ENCODE results near the gene ODF4. TPM values are rescaled to one million over a fixed set of nuclear protein-coding genes. Genes with fewer than 3 reads are reported as not detected.

The ODF4 gene
- total and polyA plus RNA-seq, 7 donors, result not detected

- peaks cover 0 to 7% of the 10 kb centered on the region in 2 donors for H3K36me3 ChIP-seq (ENCODE audit: insufficient read depth in 1 of 2, low read depth in 1 of 2)
- 89 to 94% (median 89%) methylated on average over 3 of the region's 3 CpGs for WGBS, 3 donors
- H3K9me3 ChIP-seq, result no peaks in the 10 kb centered on the region
- intact Hi-C loops (cut with DNase I), result no loop called here
- DNase-seq (no peak), ATAC-seq (no peak)
- TF ChIP-seq, protein P1, sequence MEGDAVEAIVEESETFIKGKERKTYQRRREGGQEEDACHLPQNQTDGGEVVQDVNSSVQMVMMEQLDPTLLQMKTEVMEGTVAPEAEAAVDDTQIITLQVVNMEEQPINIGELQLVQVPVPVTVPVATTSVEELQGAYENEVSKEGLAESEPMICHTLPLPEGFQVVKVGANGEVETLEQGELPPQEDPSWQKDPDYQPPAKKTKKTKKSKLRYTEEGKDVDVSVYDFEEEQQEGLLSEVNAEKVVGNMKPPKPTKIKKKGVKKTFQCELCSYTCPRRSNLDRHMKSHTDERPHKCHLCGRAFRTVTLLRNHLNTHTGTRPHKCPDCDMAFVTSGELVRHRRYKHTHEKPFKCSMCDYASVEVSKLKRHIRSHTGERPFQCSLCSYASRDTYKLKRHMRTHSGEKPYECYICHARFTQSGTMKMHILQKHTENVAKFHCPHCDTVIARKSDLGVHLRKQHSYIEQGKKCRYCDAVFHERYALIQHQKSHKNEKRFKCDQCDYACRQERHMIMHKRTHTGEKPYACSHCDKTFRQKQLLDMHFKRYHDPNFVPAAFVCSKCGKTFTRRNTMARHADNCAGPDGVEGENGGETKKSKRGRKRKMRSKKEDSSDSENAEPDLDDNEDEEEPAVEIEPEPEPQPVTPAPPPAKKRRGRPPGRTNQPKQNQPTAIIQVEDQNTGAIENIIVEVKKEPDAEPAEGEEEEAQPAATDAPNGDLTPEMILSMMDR (IDR thresholded peaks at IDR 0.05), result no peak
- no peak overlapping the region for H3K4me3 ChIP-seq
- H3K27ac ChIP-seq, result no peak overlapping the region
- H3K4me1 ChIP-seq, result peaks cover 24% of the 10 kb centered on the region
- H3K27me3 ChIP-seq (ENCODE audit: insufficient read depth in 3 of 3, low read length in 2 of 3), result no peaks in the 10 kb centered on the region
Measured at GRCh38 chr17:8357910-8358309, 18.3 kb downstream of the ODF4 start.

DNA sequence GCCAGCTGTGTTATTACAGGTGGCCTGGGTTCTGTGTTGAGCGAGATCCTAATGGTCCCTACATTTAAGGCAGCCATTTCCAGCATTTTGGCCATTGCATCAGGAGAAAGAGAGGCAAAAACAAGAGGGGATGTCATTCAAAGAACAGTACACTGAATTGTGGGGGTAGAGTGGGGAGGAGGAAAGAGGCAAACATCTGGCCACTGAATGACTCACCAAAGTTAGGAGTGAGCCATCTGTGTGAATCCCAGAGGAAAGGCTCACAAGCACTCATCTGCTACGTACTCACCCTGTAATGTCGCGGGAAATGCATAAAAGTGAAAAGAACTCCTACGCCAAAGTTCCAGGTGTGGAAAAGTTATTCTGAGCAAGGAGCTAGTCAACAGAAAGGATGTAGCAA, 20.1 kb downstream of the ODF4 start:
- 44 to 50% (median 50%) methylated on average over 5 of the region's 5 CpGs for WGBS, 3 donors
- peak; percentile 27 to 74 (median 63) for ATAC-seq

GRCh38 chr17:8360260-8360659, 20.6 kb downstream of the ODF4 start:
- 36 to 44% (median 38%) methylated on average over 3 of the region's 3 CpGs for WGBS, 3 donors
- Histone ChIP-seq H3K27me3 (ENCODE audit: insufficient read depth in 3 of 3, low read length in 2 of 3) (no peaks in the 10 kb centered on the region), H3K9me3 (no peaks in the 10 kb centered on the region), H3K4me3 (no peak overlapping the region), H3K4me1 (peaks cover 30% of the 10 kb centered on the region), H3K36me3 (ENCODE audit: insufficient read depth in 1 of 2, low read depth in 1 of 2) (peaks cover 0 to 7% of the 10 kb centered on the region in 2 donors), H3K27ac (peak overlapping the region; percentile 58)
- intact Hi-C loops (cut with DNase I), result loop anchor here in 1 of 2 donors (10.0 kb wide), 1 partner anchor 105 kb away; no protein-coding TSS in a partner anchor
- no peak for DNase-seq
- TF ChIP-seq, protein P1 (IDR thresholded peaks at IDR 0.05), result no peak
- ATAC-seq, result no peak

More for the DNA sequence above, 20.1 kb downstream of the ODF4 start:
- TF ChIP-seq, protein P1 (IDR thresholded peaks at IDR 0.05), result no peak
- H3K36me3 ChIP-seq (ENCODE audit: insufficient read depth in 1 of 2, low read depth in 1 of 2), result peaks cover 0 to 7% of the 10 kb centered on the region in 2 donors
- no peak for DNase-seq
- H3K4me1 ChIP-seq, result peaks cover 30% of the 10 kb centered on the region
- H3K27ac ChIP-seq, result peak overlapping the region; percentile 58
- H3K4me3 ChIP-seq, result no peak overlapping the region
- no peaks in the 10 kb centered on the region for H3K27me3 ChIP-seq (ENCODE audit: insufficient read depth in 3 of 3, low read length in 2 of 3)
- intact Hi-C loops (cut with DNase I), result loop anchor here in 1 of 2 donors (10.0 kb wide), 1 partner anchor 105 kb away; no protein-coding TSS in a partner anchor
- no peaks in the 10 kb centered on the region for H3K9me3 ChIP-seq

DNA sequence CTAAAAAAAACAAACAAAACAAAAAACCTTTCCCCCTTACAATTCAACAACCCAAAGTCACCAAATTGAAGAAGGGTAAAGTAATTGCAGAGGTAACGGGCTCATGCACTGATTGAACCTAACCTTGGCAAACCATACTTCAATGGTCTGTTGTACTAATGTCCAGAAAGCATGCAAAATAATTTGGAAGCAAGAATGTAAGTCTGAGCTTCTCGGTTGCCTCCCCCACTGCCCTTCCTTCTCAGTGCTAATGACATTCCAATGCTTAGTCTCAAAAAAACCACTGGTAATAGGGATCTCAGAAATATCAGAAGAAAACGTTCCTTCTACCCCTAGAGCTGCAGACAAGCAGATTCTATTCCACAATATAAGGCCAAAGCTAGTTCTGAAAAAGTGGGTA, 21.1 kb downstream of the ODF4 start:
- no peaks in the 10 kb centered on the region for H3K27me3 ChIP-seq (ENCODE audit: insufficient read depth in 3 of 3, low read length in 2 of 3)
- peaks cover 34% of the 10 kb centered on the region for H3K4me1 ChIP-seq
- DNase-seq, result no peak
- peaks cover 0 to 7% of the 10 kb centered on the region in 2 donors for H3K36me3 ChIP-seq (ENCODE audit: insufficient read depth in 1 of 2, low read depth in 1 of 2)
- WGBS, 3 donors, result 29 to 41% (median 32%) methylated on average over 3 of the region's 3 CpGs
- ATAC-seq, result no peak
- no peak overlapping the region for H3K4me3 ChIP-seq
- H3K9me3 ChIP-seq, result no peaks in the 10 kb centered on the region
- intact Hi-C loops (cut with DNase I), result loop anchor here in 1 of 2 donors (10.0 kb wide), 1 partner anchor 106 kb away; no protein-coding TSS in a partner anchor
- H3K27ac ChIP-seq, result peak overlapping the region; percentile 58
- TF ChIP-seq, protein P1 (IDR thresholded peaks at IDR 0.05), result no peak

Data from psoas muscle (tissue), 8 donors.